NCI-H1092 treated with DMSO at 0.1 percent for 48 hours (cell line): ENCODE results near the gene SCAMP3.
"Not testable (repeated sequence)": the region's sequence is repeated elsewhere in the genome, so short reads cannot be mapped to it uniquely, and the experiment has no call there.

ENCODE experiments used
- DNase-seq: peaks from one replicate; lab custom pipeline; 2025; lab: John Stamatoyannopoulos, UW

SCAMP3 gene

GRCh38 chr1:155254714-155255242 is 7.4 kb downstream of the SCAMP3 start:
- peak; percentile 72 for DNase-seq

- no peak for DNase-seq
Measured at GRCh38 chr1:155254228-155254713, 7.9 kb downstream of the SCAMP3 start.

- DNase-seq = no peak
Measured at GRCh38 chr1:155253797-155254196, 8.4 kb downstream of the SCAMP3 start.

DNA sequence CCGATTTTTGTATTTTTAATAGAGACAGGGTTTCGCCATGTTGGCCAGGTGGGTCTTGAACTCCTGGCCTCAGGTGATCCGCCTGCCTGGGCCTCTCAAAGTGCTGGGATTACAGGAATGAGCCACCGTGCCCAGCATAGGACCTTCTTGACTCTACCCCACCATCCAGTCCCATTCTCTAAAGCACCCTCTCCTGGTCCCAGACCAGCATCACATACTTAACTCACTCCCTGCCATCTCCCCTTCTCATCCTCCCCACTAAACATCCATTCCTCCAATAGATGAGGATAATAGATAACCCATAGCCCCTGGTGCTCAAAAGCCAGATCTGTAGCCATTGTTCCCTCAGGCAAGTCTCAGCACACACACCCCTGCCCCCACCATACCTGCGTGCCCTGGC is 9.0 kb downstream of the SCAMP3 start:
- no peak for DNase-seq

DNA sequence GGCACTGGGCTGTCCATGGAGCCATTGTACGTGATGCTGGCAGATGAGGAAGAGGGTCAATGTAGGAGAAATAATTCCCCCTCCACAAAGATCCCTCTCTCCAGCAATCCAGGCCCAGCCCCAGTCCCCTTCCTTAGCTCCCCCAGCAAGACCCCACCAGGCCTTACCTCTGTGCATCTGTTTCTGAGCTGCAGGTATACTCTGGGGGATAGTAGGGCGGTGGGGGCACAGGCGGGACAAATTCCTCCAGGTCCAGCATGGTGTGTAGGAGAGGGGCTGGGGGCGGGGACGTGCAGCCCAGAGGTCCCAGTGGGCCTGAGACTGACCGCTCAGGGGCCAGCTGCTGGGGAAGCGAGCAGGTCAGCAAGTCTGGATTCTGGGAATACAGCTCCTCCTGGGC is 10.6 kb downstream of the SCAMP3 start:
- DNase-seq = no peak

GRCh38 chr1:155250633-155251449 is 11.3 kb downstream of the SCAMP3 start:
- DNase-seq = peak; percentile 94

- no peak for DNase-seq
Measured at GRCh38 chr1:155250246-155250632, 11.9 kb downstream of the SCAMP3 start.

DNA sequence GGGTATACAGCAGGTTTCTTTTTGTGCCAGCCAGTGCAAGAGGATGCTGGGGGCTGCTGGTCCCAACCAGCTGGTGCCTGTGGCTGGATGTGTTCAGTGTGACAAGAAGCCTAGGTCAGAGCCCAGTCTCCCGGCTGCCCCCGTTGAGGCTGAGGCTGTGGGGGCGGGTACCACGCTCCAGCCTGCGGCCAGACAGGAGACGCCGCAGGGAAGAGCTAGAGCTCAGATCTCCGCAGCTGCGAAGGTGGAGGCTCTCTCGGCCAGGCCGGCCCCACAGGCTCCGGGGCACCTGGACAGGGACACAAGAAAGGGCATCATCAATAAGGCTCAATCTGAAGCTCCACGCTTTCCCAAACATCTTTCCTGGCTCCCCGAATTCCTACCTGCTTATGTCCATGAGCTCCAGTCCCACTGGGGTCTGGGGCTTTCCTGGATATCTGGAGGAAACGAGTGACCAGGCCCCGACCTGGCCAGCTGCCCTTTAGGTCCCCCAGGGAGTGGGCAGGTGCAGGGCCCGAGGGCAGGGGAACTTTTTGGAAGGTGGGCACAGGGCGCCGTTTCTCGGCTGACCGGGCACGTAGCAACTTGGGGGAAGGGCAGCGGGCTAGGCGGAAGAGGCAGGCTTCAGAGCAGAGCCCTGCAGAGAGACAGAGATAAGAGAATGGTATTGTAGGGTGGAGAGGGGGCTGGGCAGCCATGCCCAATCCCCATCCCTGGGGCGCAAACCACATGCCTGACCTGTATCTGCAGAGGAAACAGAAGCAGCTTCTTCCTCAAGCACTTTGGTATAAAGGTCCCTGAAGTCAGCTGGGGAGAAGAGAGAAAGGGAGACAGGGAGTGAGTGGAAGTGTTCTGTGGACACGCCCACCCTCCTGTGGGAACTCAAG is 14.2 kb downstream of the SCAMP3 start:
- no peak for DNase-seq

DNA sequence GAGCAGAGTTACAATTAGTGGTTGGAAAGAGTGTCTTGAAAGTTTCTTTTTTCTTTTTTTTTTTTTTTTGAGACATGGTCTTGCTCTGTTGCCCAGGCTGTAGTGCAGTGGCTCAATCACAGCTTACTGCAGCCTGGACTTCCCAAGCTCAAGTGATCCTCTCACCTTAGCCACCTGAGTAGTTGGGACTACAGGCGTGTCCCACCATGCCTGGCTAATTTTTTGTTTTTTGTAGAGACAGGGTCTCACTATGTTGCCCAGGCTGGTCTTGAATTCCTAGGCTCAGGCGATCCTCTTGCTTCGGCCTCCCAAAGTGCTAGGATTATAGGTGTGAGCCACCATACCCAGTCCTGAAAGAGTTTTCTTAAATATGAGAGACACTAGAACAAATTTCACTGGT is 15.4 kb downstream of the SCAMP3 start:
- not testable (repeated sequence) for DNase-seq

- no peak for DNase-seq
Measured at GRCh38 chr1:155245163-155245524, 17.0 kb downstream of the SCAMP3 start.

GRCh38 chr1:155244368-155245162 is 17.6 kb downstream of the SCAMP3 start:
- DNase-seq = peak; percentile 100

DNA sequence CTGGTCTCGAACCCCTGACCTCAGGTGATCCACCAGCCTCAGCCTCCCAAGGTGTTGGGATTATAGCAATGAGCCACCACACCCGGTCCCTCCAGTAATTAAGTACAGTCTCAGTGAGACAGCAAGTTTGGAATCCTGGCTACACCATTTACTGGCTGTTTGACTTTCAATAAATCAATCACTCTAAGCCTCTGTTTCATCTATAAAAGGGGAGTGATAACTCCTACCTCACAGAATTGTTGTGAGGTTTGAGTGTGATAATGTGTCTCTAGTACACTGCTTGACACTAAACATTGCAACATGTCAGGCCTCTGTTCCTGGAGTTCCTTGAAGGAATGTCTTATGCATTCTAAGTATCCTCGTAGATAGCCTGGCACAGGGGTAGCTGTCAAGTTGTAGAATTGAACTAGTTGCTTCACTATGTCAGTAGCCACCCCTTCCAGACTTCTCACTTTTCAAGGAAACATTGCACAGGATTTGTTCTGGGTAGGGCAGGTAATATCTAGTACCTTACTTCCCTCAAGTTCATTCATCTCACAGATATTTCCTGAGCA is 19.3 kb downstream of the SCAMP3 start:
- no peak for DNase-seq

DNA sequence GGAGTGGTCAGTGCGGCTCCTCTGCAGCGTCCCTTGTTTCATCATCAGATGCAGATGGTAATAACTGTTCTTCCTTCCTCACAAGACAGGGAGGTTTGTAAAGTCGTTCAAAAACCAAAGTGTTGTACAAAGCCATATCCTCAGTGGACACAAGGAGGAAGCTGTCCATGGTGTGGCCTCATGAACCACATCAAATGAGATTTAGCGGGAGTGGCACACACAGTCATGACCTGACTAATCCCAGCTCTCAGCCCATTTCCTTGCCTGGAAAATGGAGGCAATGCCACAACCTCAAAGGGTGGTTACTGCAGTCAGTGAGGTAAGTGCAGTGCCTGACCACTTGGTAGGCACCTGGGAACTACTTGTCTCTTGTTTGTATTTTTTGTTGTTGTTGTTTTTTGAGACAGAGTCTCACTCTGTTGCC is 20.3 kb downstream of the SCAMP3 start:
- no peak for DNase-seq

- DNase-seq = peak; percentile 42
Measured at GRCh38 chr1:155241069-155241679, 21.0 kb downstream of the SCAMP3 start.

DNA sequence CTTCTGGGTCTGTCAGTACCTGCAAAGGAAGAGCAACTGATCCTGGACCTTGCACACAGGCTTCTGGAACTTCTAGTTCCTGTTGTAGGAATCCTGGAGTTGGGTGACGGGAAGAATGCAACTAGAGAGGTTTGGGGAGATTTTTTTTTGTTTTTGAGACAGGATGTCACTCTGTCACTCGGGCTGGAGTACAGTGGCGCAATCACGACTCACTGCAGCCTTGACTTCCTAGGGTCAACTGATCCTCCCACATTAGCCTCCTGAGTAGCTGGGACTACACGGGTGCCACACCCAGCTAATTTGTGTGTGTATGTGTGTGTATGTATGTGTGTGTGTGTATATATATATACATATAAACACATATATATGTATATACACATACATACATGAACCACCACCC is 25.7 kb downstream of the SCAMP3 start:
- no peak for DNase-seq

DNA sequence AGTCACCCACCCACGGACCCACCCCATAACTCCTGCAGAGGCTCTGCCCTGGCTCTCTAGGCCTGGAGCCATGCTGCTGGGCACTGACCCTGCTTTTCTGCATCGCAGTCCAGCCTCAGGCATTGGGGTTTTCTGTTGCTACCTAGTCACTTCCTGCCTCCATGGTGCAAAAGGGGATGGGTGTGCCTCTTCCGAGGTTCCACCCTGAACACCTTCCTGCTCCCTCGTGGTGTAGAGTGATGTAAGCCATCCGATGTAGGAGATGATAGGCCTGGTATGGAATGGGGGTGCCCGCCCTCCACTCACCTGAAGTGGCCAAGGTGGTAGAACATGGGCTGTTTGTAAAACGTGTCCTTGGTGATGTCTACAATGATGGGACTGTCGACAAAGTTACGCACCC is 26.8 kb downstream of the SCAMP3 start:
- not testable (repeated sequence) for DNase-seq

DNA sequence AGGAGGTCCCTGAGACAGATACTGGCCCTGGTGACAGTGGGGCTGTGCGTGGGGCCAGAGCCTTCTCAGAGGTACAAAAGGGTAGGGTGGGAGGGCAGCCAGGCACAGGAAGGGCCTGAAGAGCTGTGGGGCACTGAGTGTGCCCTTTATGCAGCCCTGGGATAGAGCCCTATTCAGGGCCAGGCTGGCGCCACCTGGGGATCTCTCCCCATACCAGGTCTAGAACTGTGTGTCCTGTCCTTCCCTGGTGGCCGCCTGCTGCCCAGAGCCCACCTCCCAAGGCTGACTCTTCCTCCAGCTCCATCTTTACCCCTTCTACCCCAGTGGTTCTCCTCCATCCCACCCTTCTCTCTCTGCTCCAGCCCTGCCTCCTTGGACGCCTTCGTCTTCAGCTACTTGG is 28.7 kb downstream of the SCAMP3 start:
- DNase-seq = not testable (repeated sequence)

- not testable (repeated sequence) for DNase-seq
Measured at GRCh38 chr1:155232001-155232978, 29.9 kb downstream of the SCAMP3 start.

GRCh38 chr1:155231302-155231701 is 30.9 kb downstream of the SCAMP3 start:
- not testable (repeated sequence) for DNase-seq

- no peak for DNase-seq
Measured at GRCh38 chr1:155228096-155228427, 34.1 kb downstream of the SCAMP3 start.
